ENCODE data around the gene NIPAL4. TPM values are rescaled to one million over a fixed set of nuclear protein-coding genes. Genes with fewer than 3 reads are reported as not detected.

Gene NIPAL4
- total and polyA plus RNA-seq, 7 donors = 0.03 to 0.50 (median 0.34) TPM

DNA sequence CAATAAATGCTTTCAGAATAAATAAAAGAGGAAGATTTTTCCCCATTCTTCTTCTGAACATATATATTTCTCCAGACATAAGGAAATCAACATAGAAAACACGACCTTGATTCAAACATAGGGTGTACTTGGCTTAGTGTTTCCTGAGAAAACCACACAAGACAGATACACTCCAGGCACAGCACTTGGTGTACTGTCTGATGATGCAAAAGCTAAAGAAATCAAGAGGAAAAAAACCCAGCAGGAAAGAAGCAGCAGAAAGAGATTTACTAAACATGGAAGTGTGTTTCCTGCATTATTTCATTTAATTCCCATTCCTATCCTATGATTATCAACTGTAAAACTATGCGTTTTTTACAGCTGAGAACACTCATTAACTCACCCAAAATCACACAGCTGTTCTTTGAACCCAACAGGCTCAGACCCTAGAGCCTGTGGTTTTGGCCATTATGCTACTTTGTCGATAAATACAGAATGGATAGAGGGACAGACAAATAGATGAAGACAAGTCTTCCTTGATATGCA is 46.1 kb downstream of the NIPAL4 start:
- Histone ChIP-seq H3K4me1 (peaks cover 3% of the 10 kb centered on the region), H3K36me3 (ENCODE audit: insufficient read depth in 1 of 2, low read depth in 1 of 2) (peaks cover 3 to 27% of the 10 kb centered on the region in 2 donors), H3K27me3 (ENCODE audit: insufficient read depth in 3 of 3, low read length in 2 of 3) (no peaks in the 10 kb centered on the region), H3K4me3 (no peak overlapping the region), H3K9me3 (no peaks in the 10 kb centered on the region), H3K27ac (no peak overlapping the region)
- TF ChIP-seq, protein P1, sequence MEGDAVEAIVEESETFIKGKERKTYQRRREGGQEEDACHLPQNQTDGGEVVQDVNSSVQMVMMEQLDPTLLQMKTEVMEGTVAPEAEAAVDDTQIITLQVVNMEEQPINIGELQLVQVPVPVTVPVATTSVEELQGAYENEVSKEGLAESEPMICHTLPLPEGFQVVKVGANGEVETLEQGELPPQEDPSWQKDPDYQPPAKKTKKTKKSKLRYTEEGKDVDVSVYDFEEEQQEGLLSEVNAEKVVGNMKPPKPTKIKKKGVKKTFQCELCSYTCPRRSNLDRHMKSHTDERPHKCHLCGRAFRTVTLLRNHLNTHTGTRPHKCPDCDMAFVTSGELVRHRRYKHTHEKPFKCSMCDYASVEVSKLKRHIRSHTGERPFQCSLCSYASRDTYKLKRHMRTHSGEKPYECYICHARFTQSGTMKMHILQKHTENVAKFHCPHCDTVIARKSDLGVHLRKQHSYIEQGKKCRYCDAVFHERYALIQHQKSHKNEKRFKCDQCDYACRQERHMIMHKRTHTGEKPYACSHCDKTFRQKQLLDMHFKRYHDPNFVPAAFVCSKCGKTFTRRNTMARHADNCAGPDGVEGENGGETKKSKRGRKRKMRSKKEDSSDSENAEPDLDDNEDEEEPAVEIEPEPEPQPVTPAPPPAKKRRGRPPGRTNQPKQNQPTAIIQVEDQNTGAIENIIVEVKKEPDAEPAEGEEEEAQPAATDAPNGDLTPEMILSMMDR (IDR thresholded peaks at IDR 0.05) = no peak
- intact Hi-C loops (cut with DNase I) = no loop called here
- DNase-seq (no peak), ATAC-seq (no peak)
- 47 to 57% (median 53%) methylated on average over 3 of the region's 3 CpGs for WGBS, 3 donors

DNA sequence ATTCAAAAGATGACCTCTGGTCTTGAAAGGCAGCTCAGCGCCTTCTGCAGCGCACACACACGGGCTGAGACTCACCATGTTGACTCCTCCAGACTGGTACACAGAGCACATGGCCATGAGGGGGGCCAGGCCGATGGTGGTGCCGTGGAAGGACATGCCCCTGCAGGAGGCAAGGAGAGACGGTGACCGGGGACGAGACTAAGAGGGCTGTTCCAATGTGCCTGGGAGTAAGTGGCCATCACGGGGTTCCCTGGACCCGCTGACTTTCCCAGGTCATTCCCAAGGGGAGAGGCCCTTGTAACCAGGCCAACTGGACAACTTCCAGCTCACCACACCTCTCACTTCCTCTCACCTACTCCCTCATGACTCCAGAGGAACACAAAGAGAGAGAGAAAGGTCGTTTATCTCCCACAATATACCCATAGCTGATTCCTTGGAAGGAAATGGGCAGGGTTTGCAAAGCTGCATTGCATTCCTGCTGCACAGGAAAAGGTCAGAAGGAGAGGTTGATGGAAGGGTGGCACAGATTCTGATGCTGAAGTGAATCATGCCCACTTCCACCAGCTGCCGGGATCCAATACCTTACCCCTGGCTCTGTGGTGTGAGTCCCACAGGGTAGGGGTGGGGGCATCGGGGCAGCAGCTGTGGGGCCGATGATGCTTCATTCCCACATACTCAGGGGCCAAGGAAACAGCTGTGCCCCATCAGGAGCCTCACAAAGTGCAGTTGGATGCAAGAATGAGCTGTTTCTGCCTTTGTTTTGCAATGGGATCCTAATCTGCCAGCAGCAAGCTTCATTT is 47.2 kb downstream of the NIPAL4 start:
- Histone ChIP-seq H3K27me3 (ENCODE audit: insufficient read depth in 3 of 3, low read length in 2 of 3) (no peaks in the 10 kb centered on the region), H3K27ac (no peak overlapping the region), H3K36me3 (ENCODE audit: insufficient read depth in 1 of 2, low read depth in 1 of 2) (peaks cover 3 to 17% of the 10 kb centered on the region in 2 donors), H3K9me3 (no peaks in the 10 kb centered on the region), H3K4me3 (no peak overlapping the region), H3K4me1 (peaks cover 9% of the 10 kb centered on the region)
- TF ChIP-seq, protein P1 (IDR thresholded peaks at IDR 0.05) = no peak
- intact Hi-C loops (cut with DNase I) = no loop called here
- ATAC-seq (no peak), DNase-seq (no peak)
- WGBS, 3 donors = 48 to 58% (median 57%) methylated on average over 14 of the region's 14 CpGs

DNA sequence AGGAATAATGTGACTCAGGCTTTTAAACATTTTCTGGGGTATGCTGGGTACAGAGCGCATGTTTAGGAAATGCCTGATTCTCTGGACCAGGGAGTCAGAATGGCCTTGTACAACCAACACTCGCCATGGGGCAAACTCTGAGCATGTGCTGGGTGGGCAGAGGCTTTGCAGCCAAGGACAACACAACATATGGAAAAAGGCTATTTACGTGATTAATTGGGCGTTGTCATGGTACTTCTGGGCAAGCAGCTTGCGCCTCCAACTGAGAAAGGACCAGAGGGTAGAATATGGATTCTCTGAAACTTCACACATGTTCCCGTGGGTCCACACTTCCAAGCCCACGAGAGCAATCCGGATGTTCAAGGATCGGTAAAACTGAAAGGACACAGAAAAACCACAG is 49.1 kb downstream of the NIPAL4 start:
- peaks cover 10% of the 10 kb centered on the region for H3K4me1 ChIP-seq
- DNase-seq (no peak), ATAC-seq (no peak)
- H3K9me3 ChIP-seq = no peaks in the 10 kb centered on the region
- H3K27me3 ChIP-seq (ENCODE audit: insufficient read depth in 3 of 3, low read length in 2 of 3) = no peaks in the 10 kb centered on the region
- H3K36me3 ChIP-seq (ENCODE audit: insufficient read depth in 1 of 2, low read depth in 1 of 2) = peaks cover 0 to 14% of the 10 kb centered on the region in 2 donors
- H3K4me3 ChIP-seq = no peak overlapping the region
- WGBS, 3 donors = 94 to 97% (median 96%) methylated on average over 9 of the region's 9 CpGs
- intact Hi-C loops (cut with DNase I) = no loop called here
- TF ChIP-seq, protein P1 (IDR thresholded peaks at IDR 0.05) = no peak
- H3K27ac ChIP-seq = no peak overlapping the region

DNA sequence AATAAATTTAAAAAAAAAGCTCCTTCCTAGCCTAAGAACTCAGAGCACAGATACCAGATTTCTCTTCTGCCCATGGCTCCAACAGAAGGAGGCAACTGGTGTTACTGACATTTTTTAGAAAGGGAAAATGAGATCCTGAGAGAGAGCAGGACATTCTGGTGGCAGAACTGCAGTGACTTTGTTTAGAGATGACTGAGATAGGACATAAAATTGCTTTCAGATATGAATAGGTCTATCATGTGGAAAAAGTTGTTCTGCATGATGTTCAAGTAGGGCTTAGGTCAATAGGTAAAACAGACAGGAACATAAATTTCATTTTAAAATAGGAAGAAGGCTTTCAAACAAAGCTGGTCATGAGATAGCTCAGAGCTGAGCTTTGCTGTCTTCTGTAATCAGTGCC is 49.6 kb downstream of the NIPAL4 start:
- TF ChIP-seq, protein P1 (IDR thresholded peaks at IDR 0.05) = no peak
- peaks cover 0 to 14% of the 10 kb centered on the region in 2 donors for H3K36me3 ChIP-seq (ENCODE audit: insufficient read depth in 1 of 2, low read depth in 1 of 2)
- no peak for DNase-seq
- H3K4me3 ChIP-seq = no peak overlapping the region
- intact Hi-C loops (cut with DNase I) = no loop called here
- H3K4me1 ChIP-seq = peaks cover 13% of the 10 kb centered on the region
- no peaks in the 10 kb centered on the region for H3K27me3 ChIP-seq (ENCODE audit: insufficient read depth in 3 of 3, low read length in 2 of 3)
- ATAC-seq = no peak
- H3K27ac ChIP-seq = no peak overlapping the region
- no peaks in the 10 kb centered on the region for H3K9me3 ChIP-seq

All from psoas muscle (tissue), 8 donors.